Heart left ventricle (tissue), 13 donors: ENCODE data around the gene BSND.

Experiments used
- CTCF ChIP-seq, 12 donors: fragments of 200-600 bp; sonication (generic) in 4 of 12; IDR thresholded peaks; one replicate each; pipeline versions ENCODE4 v1.5.0 to v1.8.0; 2018 to 2022; ENCODE audit warnings: antibody characterized with exemption in 12 of 12, mild to moderate bottlenecking in 5 of 12
- POLR2A ChIP-seq, 2 donors: fragments of 450-650 bp; IDR thresholded peaks; one replicate each; pipeline ENCODE4 v1.6.1; 2017; ENCODE audit warnings: antibody characterized with exemption in 2 of 2, mild to moderate bottlenecking in 2 of 2, moderate library complexity in 2 of 2
- donor health status: ischemic (EF 13 %, LVEDD 7.1; RV severe dilation, severe dysfunction).
- donor health status: DM: no; HTN: yes; CAD: no.
- donor health status: DM: no; HTN: no; CAD: no.
- donor health status: ischemic (EF 25% LVEDD 6.9; RV normal size, moderate dysfunction).
- donor health status: ischemic (EF 25% LVEDD 5.7; RV mildly dilated, moderate dysfunction).
- donor health status: ischemic (EF 35%, LVEDD 5.7; RV mildly dilated, moderate dysfunction).
- donor health status: nonischemic (EF 11% LVEDD 7.7; RV severe dilation, severe dysfunction).
- donor health status: DM: yes; HTN: yes; CAD: no.
- donor health status: PGD.
- donor health status: ischemic (EF 29% LVEDD 5.4; RV normal size, mild dysfunction).
- donor health status: nonischemic (EF 23%, LVEDD 6.1; RV moderate dilation, normal function).

- TF ChIP-seq CTCF (IDR thresholded peaks at IDR 0.05) (no peak), POLR2A (IDR thresholded peaks at IDR 0.05) (no peak)
Measured at GRCh38 chr1:55034476-55035133, 35.9 kb downstream of the BSND start.
